Neuronal stem cell (in vitro differentiated cells): ENCODE measurements around the gene ACP7.
"Not testable (repeated sequence)": the region's sequence is repeated elsewhere in the genome, so short reads cannot be mapped to it uniquely, and the experiment has no call there.

Experiments
- DNase-seq: peaks from one replicate; pipeline ENCODE4 v3.0.0-alpha.2; 2013; ENCODE audit warnings: low spot score
- H2AFZ ChIP-seq: one replicate; pipeline ENCODE4 v1.6.1; 2013; ENCODE audit warnings: mild to moderate bottlenecking, low read length, inconsistent platforms
- H2AK5ac ChIP-seq: 2 replicates; pipeline ENCODE4 v1.6.1; 2013; ENCODE audit warnings: low read depth, mild to moderate bottlenecking, inconsistent platforms, low read length, moderate library complexity, mixed read lengths
- H2BK120ac ChIP-seq: 2 replicates; pipeline ENCODE4 v1.6.1; 2013; ENCODE audit warnings: low read depth, mild to moderate bottlenecking, inconsistent platforms, low read length, moderate library complexity, mixed read lengths
- H2BK12ac ChIP-seq: one replicate; pipeline ENCODE4 v1.6.1; 2013; ENCODE audit warnings: low read length, inconsistent platforms
- H2BK15ac ChIP-seq: 2 replicates; pipeline ENCODE4 v1.6.1; 2013; ENCODE audit warnings: mild to moderate bottlenecking, low read length, inconsistent platforms, mixed read lengths
- H2BK5ac ChIP-seq: one replicate; pipeline ENCODE4 v1.6.1; 2013; ENCODE audit warnings: inconsistent platforms, mild to moderate bottlenecking, low read length, moderate library complexity
- H3K14ac ChIP-seq: one replicate; pipeline ENCODE4 v1.6.1; 2013; ENCODE audit warnings: low read length, inconsistent platforms
- H3K18ac ChIP-seq: 2 replicates; pipeline ENCODE4 v1.6.1; 2013; ENCODE audit warnings: low read length, inconsistent platforms
- H3K23ac ChIP-seq: 2 replicates; pipeline ENCODE4 v1.6.1; 2013; ENCODE audit warnings: low read depth, mild to moderate bottlenecking, mixed read lengths, low read length, inconsistent platforms; ENCODE audit not compliant: poor library complexity
- H3K27ac ChIP-seq: replicated peaks from 3 replicates; pipeline ENCODE4 v1.5.1; 2013; ENCODE audit warnings: low read length, inconsistent platforms
- H3K27me3 ChIP-seq, 3 experiments: 2 replicates each; pipeline ENCODE4 v1.6.1; 2013; ENCODE audit warnings: low read length in 3 of 3, mild to moderate bottlenecking in 2 of 3, inconsistent platforms in 1 of 3, low read depth in 1 of 3, mixed read lengths in 1 of 3, moderate library complexity in 1 of 3; ENCODE audit not compliant: control insufficient read depth in 3 of 3, insufficient read depth in 3 of 3
- H3K36me3 ChIP-seq, 2 donors: replicated peaks in 1 of 2; 2 replicates each; pipeline ENCODE4 v1.6.1; 2013; ENCODE audit warnings: low read length in 2 of 2; ENCODE audit not compliant: control insufficient read depth in 2 of 2, insufficient read depth in 2 of 2
- H3K4ac ChIP-seq: 2 replicates; pipeline ENCODE4 v1.6.1; 2013; ENCODE audit warnings: inconsistent platforms, mild to moderate bottlenecking, low read length, moderate library complexity
- H3K4me1 ChIP-seq, 2 donors: 1 replicate in 1 of 2; 2 replicates in 1 of 2; pipeline ENCODE4 v1.6.1; 2013; ENCODE audit warnings: low read length in 2 of 2, low read depth in 1 of 2; ENCODE audit not compliant: control insufficient read depth in 2 of 2, insufficient read depth in 1 of 2
- H3K4me2 ChIP-seq: one replicate; pipeline ENCODE4 v1.6.1; 2013; ENCODE audit warnings: mild to moderate bottlenecking, low read length, inconsistent platforms; ENCODE audit not compliant: insufficient read depth, poor library complexity, severe bottlenecking
- H3K4me3 ChIP-seq, 2 donors: 2 replicates each; pipeline ENCODE4 v1.5.1; 2013; ENCODE audit warnings: low read length in 2 of 2, mild to moderate bottlenecking in 2 of 2, inconsistent platforms in 1 of 2, moderate library complexity in 1 of 2
- H3K79me1 ChIP-seq: one replicate; pipeline ENCODE4 v1.6.1; 2013; ENCODE audit warnings: low read depth, mild to moderate bottlenecking, inconsistent platforms, low read length, moderate library complexity
- H3K9ac ChIP-seq: one replicate; pipeline ENCODE4 v1.6.1; 2013; ENCODE audit warnings: mild to moderate bottlenecking, low read depth, low read length, inconsistent platforms; ENCODE audit not compliant: poor library complexity
- H3K9me3 ChIP-seq, 2 donors: replicated peaks in 1 of 2; 2 replicates each; pipeline versions ENCODE3 to v1.6.1; 2013; ENCODE audit warnings: low read length in 2 of 2, mild to moderate bottlenecking in 2 of 2, inconsistent platforms in 1 of 2, low read depth in 1 of 2, mixed read lengths in 1 of 2, moderate library complexity in 1 of 2; ENCODE audit not compliant: control insufficient read depth in 2 of 2, insufficient read depth in 1 of 2
- H4K8ac ChIP-seq: one replicate; pipeline ENCODE4 v1.6.1; 2013; ENCODE audit warnings: low read depth, mild to moderate bottlenecking, inconsistent platforms, low read length, moderate library complexity
- H4K91ac ChIP-seq: one replicate; pipeline ENCODE4 v1.6.1; 2013; ENCODE audit warnings: low read length, low read depth, mild to moderate bottlenecking, inconsistent platforms; ENCODE audit not compliant: poor library complexity
- WGBS, 2 donors: extraction: QIAGEN DNeasy Blood & Tissue Kit; methylation state at CpG; one replicate each; pipeline ENCODE4 v1.1.7; 2013; ENCODE audit warnings: missing lambda C conversion rate in 2 of 2, mixed read lengths in 1 of 2; ENCODE audit not compliant: insufficient read length in 2 of 2, insufficient replicate concordance in 1 of 2; ENCODE audit errors: extremely low coverage in 2 of 2; 5-methylcytosine and 5-hydroxymethylcytosine counted together

The ACP7 gene

GRCh38 chr19:39090881-39091280 lies 6.7 kb downstream of the ACP7 start:
- H3K4me1 ChIP-seq = no peaks in the 10 kb centered on the region
- no peak overlapping the region for H3K14ac ChIP-seq
- H3K4me2 ChIP-seq = no peak overlapping the region
- H3K9me3 ChIP-seq = no peaks in the 10 kb centered on the region
- no peak overlapping the region for H3K23ac ChIP-seq
- H3K18ac ChIP-seq = no peak overlapping the region
- no peak overlapping the region for H3K4me3 ChIP-seq
- no peak overlapping the region for H2BK12ac ChIP-seq
- H2BK5ac ChIP-seq = no peak overlapping the region
- H3K79me1 ChIP-seq = no peaks in the 10 kb centered on the region
- H4K91ac ChIP-seq = no peak overlapping the region
- no peak overlapping the region for H2BK120ac ChIP-seq
- no peak for DNase-seq
- no peak overlapping the region for H3K9ac ChIP-seq
- H3K27me3 ChIP-seq = peaks cover 0 to 7% (median 2%) of the 10 kb centered on the region in 3 experiments
- H2BK15ac ChIP-seq = no peak overlapping the region
- H3K4ac ChIP-seq = no peak overlapping the region
- H3K36me3 ChIP-seq = no peaks in the 10 kb centered on the region
- WGBS, 2 donors = no CpG with 5 or more reads among the region's 4 CpGs
- no peak overlapping the region for H2AK5ac ChIP-seq
- H3K27ac ChIP-seq = no peak overlapping the region
- no peak overlapping the region for H4K8ac ChIP-seq
- H2AFZ ChIP-seq = no peak overlapping the region

- not testable (repeated sequence) for H2BK12ac ChIP-seq, H2AK5ac ChIP-seq, H2BK5ac ChIP-seq, H4K91ac ChIP-seq, H2AFZ ChIP-seq, H3K27me3 ChIP-seq, H3K18ac ChIP-seq, H3K27ac ChIP-seq, H3K4me2 ChIP-seq, H2BK15ac ChIP-seq, DNase-seq, H3K23ac ChIP-seq, H3K9ac ChIP-seq, H3K9me3 ChIP-seq, H3K36me3 ChIP-seq, H3K79me1 ChIP-seq, H3K4ac ChIP-seq, H2BK120ac ChIP-seq, H3K4me1 ChIP-seq, H4K8ac ChIP-seq, H3K14ac ChIP-seq, H3K4me3 ChIP-seq
- WGBS, 2 donors = no CpG with 5 or more reads among the region's 5 CpGs
Measured at GRCh38 chr19:39095799-39096540, 11.8 kb downstream of the ACP7 start.

- Histone ChIP-seq H3K27me3 (peaks cover 0 to 3% (median 0%) of the 10 kb centered on the region in 3 experiments), H3K4me3 (no peak overlapping the region), H4K91ac (no peak overlapping the region), H4K8ac (no peak overlapping the region), H2BK12ac (no peak overlapping the region), H3K36me3 (no peaks in the 10 kb centered on the region), H2AK5ac (no peak overlapping the region), H3K9me3 (no peaks in the 10 kb centered on the region), H2BK5ac (no peak overlapping the region), H2BK15ac (no peak overlapping the region), H2BK120ac (no peak overlapping the region), H3K23ac (no peak overlapping the region), H3K4me1 (no peaks in the 10 kb centered on the region), H2AFZ (no peak overlapping the region), H3K27ac (no peak overlapping the region), H3K4me2 (no peak overlapping the region), H3K4ac (no peak overlapping the region), H3K79me1 (peaks cover 1% of the 10 kb centered on the region), H3K14ac (no peak overlapping the region), H3K18ac (no peak overlapping the region), H3K9ac (no peak overlapping the region)
- no CpG with 5 or more reads among the region's 5 CpGs for WGBS, 2 donors
- DNase-seq = no peak
Measured at GRCh38 chr19:39097299-39097698, 13.1 kb downstream of the ACP7 start.

GRCh38 chr19:39097721-39098120 lies 13.6 kb downstream of the ACP7 start:
- Histone ChIP-seq H3K23ac (no peak overlapping the region), H2BK15ac (no peak overlapping the region), H3K36me3 (no peaks in the 10 kb centered on the region), H2BK12ac (no peak overlapping the region), H3K9ac (no peak overlapping the region), H3K27ac (no peak overlapping the region), H3K4me2 (no peak overlapping the region), H3K4me3 (no peak overlapping the region), H2BK5ac (no peak overlapping the region), H2BK120ac (no peak overlapping the region), H4K91ac (no peak overlapping the region), H2AFZ (no peak overlapping the region), H4K8ac (no peak overlapping the region), H3K27me3 (peaks cover 0 to 3% (median 0%) of the 10 kb centered on the region in 3 experiments), H3K14ac (no peak overlapping the region), H3K4me1 (no peaks in the 10 kb centered on the region), H3K9me3 (no peaks in the 10 kb centered on the region), H3K18ac (no peak overlapping the region), H3K79me1 (peaks cover 1% of the 10 kb centered on the region), H3K4ac (no peak overlapping the region), H2AK5ac (no peak overlapping the region)
- no peak for DNase-seq
- WGBS, 2 donors = no CpG with 5 or more reads among the region's 2 CpGs
